Skin of body (tissue), 2 donors: Measurements from ENCODE around the gene FHL2. TPM values are rescaled to one million over a fixed set of nuclear protein-coding genes. Genes with fewer than 3 reads are reported as not detected.
"Not testable (repeated sequence)": the region's sequence is repeated elsewhere in the genome, so short reads cannot be mapped to it uniquely, and the experiment has no call there.

Experiments
- DNase-seq: peaks from one replicate; lab custom pipeline; 2025; lab: John Stamatoyannopoulos, UW
- total RNA-seq: library from RNA; depleted of rRNA; stranded (reverse); fragments of >200 nt; gene quantifications from one replicate; pipeline ENCODE4 v1.2.3, GENCODE V29; 2014

Gene FHL2
- 31.5 TPM for total RNA-seq

- peak; percentile 44 for DNase-seq
Observed at GRCh38 chr2:105398336-105399206, at the start of gene FHL2. Gene FHL2, minus strand, starts transcription at chr2:105399051. Its CDS starts 12,535 bp downstream, at chr2:105386516.

- DNase-seq = no peak
Observed at GRCh38 chr2:105447476-105447875, 48.6 kb upstream of the FHL2 start.

GRCh38 chr2:105446501-105446900, 47.6 kb upstream of the FHL2 start:
- DNase-seq = no peak

GRCh38 chr2:105445976-105446375, 47.1 kb upstream of the FHL2 start:
- DNase-seq = no peak

GRCh38 chr2:105445498-105445897, 46.6 kb upstream of the FHL2 start:
- no peak for DNase-seq

GRCh38 chr2:105443617-105444598, 45.1 kb upstream of the FHL2 start:
- DNase-seq = no peak

GRCh38 chr2:105442721-105443120, 43.9 kb upstream of the FHL2 start:
- no peak for DNase-seq

- no peak for DNase-seq
Observed at GRCh38 chr2:105442056-105442455, 43.2 kb upstream of the FHL2 start.

GRCh38 chr2:105439141-105439540, 40.3 kb upstream of the FHL2 start:
- no peak for DNase-seq

GRCh38 chr2:105438104-105438929, 39.5 kb upstream of the FHL2 start:
- peak; percentile 11 for DNase-seq

- peak; percentile 18 for DNase-seq
Observed at GRCh38 chr2:105437708-105438103, 38.9 kb upstream of the FHL2 start.

- DNase-seq = no peak
Observed at GRCh38 chr2:105432749-105433148, 33.9 kb upstream of the FHL2 start.

- DNase-seq = no peak
Observed at GRCh38 chr2:105432044-105432399, 33.2 kb upstream of the FHL2 start.

GRCh38 chr2:105431367-105432043, 32.7 kb upstream of the FHL2 start:
- DNase-seq = peak; percentile 22

- no peak for DNase-seq
Observed at GRCh38 chr2:105428387-105429018, 29.7 kb upstream of the FHL2 start.

GRCh38 chr2:105427485-105427884, 28.6 kb upstream of the FHL2 start:
- DNase-seq = no peak

GRCh38 chr2:105426626-105427292, 27.9 kb upstream of the FHL2 start:
- DNase-seq = no peak

GRCh38 chr2:105425936-105426625, 27.2 kb upstream of the FHL2 start:
- DNase-seq = no peak

GRCh38 chr2:105424836-105425235, 26.0 kb upstream of the FHL2 start:
- DNase-seq = not testable (repeated sequence)
